Astrocyte (in vitro differentiated cells and primary cell): ENCODE measurements around the gene BRF1.

Experiments used
- EZH2 ChIP-seq: IDR thresholded peaks from 2 replicates; pipeline ENCODE4 v1.6.1; 2012; ENCODE audit warnings: mild to moderate bottlenecking, low read length, inconsistent platforms; ENCODE audit not compliant: insufficient read depth
- TF ChIP-seq, protein P1 (sequence below): IDR thresholded peaks from 2 replicates; pipeline ENCODE4 v1.5.1; 2011; ENCODE audit warnings: low read depth, mild to moderate bottlenecking, inconsistent platforms, low read length, moderate library complexity; ENCODE audit not compliant: insufficient read depth

DNA sequence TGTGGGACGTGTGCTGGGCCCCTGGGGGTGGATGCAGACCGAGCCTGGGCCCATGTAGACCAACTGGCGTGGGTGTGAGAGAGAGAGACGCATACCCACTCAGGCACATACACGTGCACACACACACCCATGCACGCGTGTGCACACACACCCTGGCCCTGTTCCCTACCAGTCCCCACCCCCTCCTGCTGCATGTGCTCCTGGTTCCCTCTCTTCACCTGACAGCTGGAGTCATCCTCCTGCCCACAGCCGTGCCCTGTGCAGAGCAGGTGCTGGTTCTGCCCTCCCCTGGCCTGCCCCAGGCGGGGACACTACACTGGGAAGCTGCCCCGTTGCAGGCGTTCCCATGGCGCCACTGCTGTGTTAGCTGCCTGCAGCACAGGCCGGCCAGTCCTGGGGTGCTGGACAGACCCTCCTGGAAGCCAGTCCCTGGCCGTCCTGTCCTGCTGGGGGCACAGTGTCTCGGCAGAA, 32.3 kb upstream of the BRF1 start:
- TF ChIP-seq, protein P1, sequence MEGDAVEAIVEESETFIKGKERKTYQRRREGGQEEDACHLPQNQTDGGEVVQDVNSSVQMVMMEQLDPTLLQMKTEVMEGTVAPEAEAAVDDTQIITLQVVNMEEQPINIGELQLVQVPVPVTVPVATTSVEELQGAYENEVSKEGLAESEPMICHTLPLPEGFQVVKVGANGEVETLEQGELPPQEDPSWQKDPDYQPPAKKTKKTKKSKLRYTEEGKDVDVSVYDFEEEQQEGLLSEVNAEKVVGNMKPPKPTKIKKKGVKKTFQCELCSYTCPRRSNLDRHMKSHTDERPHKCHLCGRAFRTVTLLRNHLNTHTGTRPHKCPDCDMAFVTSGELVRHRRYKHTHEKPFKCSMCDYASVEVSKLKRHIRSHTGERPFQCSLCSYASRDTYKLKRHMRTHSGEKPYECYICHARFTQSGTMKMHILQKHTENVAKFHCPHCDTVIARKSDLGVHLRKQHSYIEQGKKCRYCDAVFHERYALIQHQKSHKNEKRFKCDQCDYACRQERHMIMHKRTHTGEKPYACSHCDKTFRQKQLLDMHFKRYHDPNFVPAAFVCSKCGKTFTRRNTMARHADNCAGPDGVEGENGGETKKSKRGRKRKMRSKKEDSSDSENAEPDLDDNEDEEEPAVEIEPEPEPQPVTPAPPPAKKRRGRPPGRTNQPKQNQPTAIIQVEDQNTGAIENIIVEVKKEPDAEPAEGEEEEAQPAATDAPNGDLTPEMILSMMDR = no peak
- no peak for TF ChIP-seq EZH2
